Neutrophil (primary cell): ENCODE data around the gene UPF2.

ENCODE experiments used
- H3K27ac ChIP-seq: fragments of 200-600 bp; sonication (generic); 2 replicates; pipeline ENCODE4 v1.5.1; 2016; ENCODE audit warnings: mild to moderate bottlenecking, moderate library complexity
- H3K27me3 ChIP-seq: fragments of 200-600 bp; sonication (generic); 2 replicates; pipeline ENCODE4 v1.6.0; 2016; ENCODE audit warnings: mild to moderate bottlenecking
- H3K36me3 ChIP-seq: fragments of 200-600 bp; sonication (generic); 2 replicates; pipeline ENCODE4 v1.5.1; 2017
- H3K4me1 ChIP-seq, 2 experiments: fragments of 200-600 bp in 1 of 2; sonication (generic) in 1 of 2; 1 replicate in 1 of 2; 2 replicates in 1 of 2; pipeline versions ENCODE4 v1.5.1 to v1.6.1; 2013 to 2016; ENCODE audit warnings: low read depth in 1 of 2, low read length in 1 of 2, mild to moderate bottlenecking in 1 of 2, moderate library complexity in 1 of 2; ENCODE audit not compliant: control insufficient read depth in 1 of 2, insufficient read depth in 1 of 2
- H3K4me3 ChIP-seq, 2 experiments: fragments of 200-600 bp in 1 of 2; sonication (generic) in 1 of 2; 1 replicate in 1 of 2; 2 replicates in 1 of 2; pipeline ENCODE4 v1.5.1; 2013 to 2016; ENCODE audit warnings: low read depth in 1 of 2, low read length in 1 of 2, mild to moderate bottlenecking in 1 of 2, moderate library complexity in 1 of 2
- H3K9me3 ChIP-seq: fragments of 200-600 bp; sonication (generic); 2 replicates; pipeline ENCODE4 v1.5.1; 2016
- TF ChIP-seq, protein P1 (sequence below): fragments of 200-600 bp; sonication (generic); IDR thresholded peaks from 2 replicates; pipeline ENCODE4 v1.5.1; 2016; ENCODE audit warnings: antibody characterized with exemption

The UPF2 gene

DNA sequence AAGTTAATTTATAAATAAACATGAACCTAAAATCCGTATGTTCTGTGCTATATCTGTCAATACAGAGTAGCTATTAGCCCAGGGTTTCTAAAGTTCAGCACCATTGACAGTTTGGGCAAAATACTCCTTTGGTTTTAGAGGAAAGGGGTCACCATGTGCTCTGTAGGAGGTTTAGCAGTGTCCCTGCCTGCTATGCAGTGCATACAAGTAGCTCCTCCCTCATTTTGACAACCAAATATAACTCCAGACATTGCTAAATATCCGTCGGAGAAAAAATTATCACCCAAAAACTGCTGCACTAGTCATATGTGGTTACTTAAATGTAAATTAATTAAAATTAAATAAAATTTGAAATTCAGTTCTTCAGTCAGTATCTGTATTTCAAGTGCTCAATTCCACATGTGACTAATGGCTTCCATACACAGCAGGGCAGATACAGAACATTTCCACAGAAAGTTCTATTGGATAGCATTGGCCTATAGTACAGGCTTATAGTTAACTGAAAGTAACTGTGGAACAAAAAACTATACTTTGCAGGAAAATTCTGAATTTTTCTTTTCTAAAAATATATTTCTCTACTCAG is 6.4 kb downstream of the UPF2 start:
- Histone ChIP-seq H3K9me3 (no peaks in the 10 kb centered on the region), H3K36me3 (peaks cover 44% of the 10 kb centered on the region), H3K4me1 (peaks cover 3 to 6% of the 10 kb centered on the region in 2 experiments), H3K27me3 (no peaks in the 10 kb centered on the region), H3K4me3 (no peak overlapping the region), H3K27ac (no peak overlapping the region)
- TF ChIP-seq, protein P1, sequence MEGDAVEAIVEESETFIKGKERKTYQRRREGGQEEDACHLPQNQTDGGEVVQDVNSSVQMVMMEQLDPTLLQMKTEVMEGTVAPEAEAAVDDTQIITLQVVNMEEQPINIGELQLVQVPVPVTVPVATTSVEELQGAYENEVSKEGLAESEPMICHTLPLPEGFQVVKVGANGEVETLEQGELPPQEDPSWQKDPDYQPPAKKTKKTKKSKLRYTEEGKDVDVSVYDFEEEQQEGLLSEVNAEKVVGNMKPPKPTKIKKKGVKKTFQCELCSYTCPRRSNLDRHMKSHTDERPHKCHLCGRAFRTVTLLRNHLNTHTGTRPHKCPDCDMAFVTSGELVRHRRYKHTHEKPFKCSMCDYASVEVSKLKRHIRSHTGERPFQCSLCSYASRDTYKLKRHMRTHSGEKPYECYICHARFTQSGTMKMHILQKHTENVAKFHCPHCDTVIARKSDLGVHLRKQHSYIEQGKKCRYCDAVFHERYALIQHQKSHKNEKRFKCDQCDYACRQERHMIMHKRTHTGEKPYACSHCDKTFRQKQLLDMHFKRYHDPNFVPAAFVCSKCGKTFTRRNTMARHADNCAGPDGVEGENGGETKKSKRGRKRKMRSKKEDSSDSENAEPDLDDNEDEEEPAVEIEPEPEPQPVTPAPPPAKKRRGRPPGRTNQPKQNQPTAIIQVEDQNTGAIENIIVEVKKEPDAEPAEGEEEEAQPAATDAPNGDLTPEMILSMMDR, result no peak

DNA sequence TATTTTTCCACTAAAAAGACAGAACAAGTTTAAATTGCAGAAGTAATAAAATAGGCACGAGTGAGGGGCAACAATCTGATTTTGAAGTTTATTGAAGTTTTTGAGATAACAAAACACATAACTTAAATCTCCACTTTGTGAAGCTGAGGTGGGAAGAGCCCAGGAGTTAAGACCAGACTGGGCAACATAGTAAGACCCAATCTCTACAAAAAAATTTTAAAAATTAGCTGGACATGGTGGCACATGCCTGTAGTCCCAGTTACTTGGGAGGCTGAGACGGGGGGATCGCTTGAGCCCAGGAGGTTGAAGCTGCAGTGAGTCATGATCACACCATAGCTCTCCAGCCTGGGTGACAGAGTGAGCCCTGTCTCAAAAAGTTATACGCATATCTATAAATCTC is 11.2 kb downstream of the UPF2 start:
- Histone ChIP-seq H3K4me3 (no peak overlapping the region), H3K9me3 (no peaks in the 10 kb centered on the region), H3K4me1 (no peaks in the 10 kb centered on the region), H3K27me3 (no peaks in the 10 kb centered on the region), H3K27ac (no peak overlapping the region), H3K36me3 (peaks cover 77% of the 10 kb centered on the region)
- TF ChIP-seq, protein P1, result no peak

DNA sequence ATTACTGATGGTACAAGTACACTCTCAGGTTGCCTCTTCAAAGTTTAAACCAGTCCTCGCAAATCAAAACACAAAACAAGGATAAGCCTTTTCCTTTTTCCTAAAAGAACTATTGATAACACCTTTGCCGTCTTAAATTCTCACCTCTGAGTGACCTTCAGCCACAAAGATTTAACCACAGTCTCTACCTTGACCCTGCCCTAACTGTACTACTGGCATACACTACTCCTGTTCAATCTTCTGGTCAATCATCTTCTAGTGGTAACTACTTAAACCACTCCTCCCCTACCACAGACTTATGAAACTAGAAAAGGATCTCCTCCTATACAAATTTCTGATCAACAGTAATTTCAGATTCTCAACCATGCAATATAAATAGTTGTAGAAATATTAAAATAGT is 15.1 kb downstream of the UPF2 start:
- Histone ChIP-seq H3K27ac (no peak overlapping the region), H3K36me3 (peaks cover 46% of the 10 kb centered on the region), H3K9me3 (no peaks in the 10 kb centered on the region), H3K4me1 (peaks cover 0 to 3% of the 10 kb centered on the region in 2 experiments), H3K27me3 (no peaks in the 10 kb centered on the region), H3K4me3 (no peak overlapping the region)
- TF ChIP-seq, protein P1, result no peak

DNA sequence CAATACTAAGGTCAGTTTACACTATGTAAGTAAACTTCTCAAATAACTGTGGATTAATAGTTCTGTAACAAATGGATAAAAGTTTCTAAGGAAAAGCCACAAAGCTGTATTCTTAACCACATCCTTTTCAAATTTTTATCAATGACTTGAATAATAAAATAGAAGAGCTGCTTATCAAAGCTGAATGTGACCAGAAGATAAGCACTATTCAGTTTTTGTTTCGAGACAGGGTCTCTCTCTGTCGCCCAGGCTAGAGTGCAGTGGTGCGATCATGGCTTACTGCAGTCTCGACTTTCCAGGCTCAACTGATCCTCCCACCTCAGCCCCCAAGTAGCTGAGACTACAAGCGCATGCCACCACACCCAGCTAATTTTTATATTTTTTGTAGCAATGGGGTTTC is 17.0 kb downstream of the UPF2 start:
- peaks cover 41% of the 10 kb centered on the region for H3K36me3 ChIP-seq
- H3K9me3 ChIP-seq, result no peaks in the 10 kb centered on the region
- no peaks in the 10 kb centered on the region for H3K27me3 ChIP-seq
- no peak overlapping the region for H3K27ac ChIP-seq
- H3K4me3 ChIP-seq, result no peak overlapping the region
- H3K4me1 ChIP-seq, result peaks cover 0 to 3% of the 10 kb centered on the region in 2 experiments
- TF ChIP-seq, protein P1, result no peak

DNA sequence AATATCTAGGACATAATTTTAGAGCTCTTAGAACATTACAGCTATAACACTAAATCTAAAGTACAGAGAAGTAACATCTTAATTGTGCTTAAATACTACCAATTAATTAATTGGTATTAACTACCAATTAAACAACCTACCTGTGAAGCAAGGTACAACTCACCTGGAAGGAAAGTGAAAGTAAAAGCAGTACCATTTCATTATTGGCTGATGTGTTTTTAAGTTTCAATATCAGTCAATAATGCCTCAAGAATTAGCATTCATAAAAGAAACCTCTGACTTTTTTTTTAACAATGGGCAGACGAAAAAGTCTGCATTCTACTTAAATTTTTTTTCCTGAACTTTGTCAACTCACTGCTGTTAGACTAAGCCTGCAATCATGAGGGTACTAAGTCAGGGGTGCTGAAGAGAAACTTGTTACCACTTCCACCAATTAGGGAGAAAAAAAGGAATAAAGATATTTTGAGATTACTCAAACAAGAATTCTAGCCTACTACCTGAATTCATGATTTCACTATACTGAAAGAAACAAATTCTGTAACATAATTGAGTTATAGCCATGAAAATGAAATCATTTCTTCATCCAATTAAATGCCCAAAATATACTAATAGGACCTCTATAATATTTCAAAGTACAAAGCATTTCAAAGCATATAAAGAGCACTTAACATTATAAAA is 19.9 kb downstream of the UPF2 start:
- no peaks in the 10 kb centered on the region for H3K9me3 ChIP-seq
- H3K27me3 ChIP-seq, result no peaks in the 10 kb centered on the region
- H3K36me3 ChIP-seq, result peaks cover 20% of the 10 kb centered on the region
- peaks cover 9 to 17% of the 10 kb centered on the region in 2 experiments for H3K4me1 ChIP-seq
- H3K4me3 ChIP-seq, result no peak overlapping the region
- H3K27ac ChIP-seq, result peak overlapping the region; percentile 2
- TF ChIP-seq, protein P1, result no peak
